ENCODE data around the gene TNS4.

GRCh38 chr17:40456396-40456951 lies 44.9 kb downstream of the TNS4 start:
- no peak for TF ChIP-seq ZNF778 (CRISPR knock-in tag; IDR thresholded peaks at IDR 0.05)
- TF ChIP-seq BCOR (IDR thresholded peaks at IDR 0.05): no peak
- TF ChIP-seq BCLAF1 (IDR thresholded peaks at IDR 0.05; ENCODE audit: borderline replicate concordance in 1 of 2, control insufficient read depth in 1 of 2, low read depth in 2 of 2, low read length in 1 of 2): no peak
- no peak for TF ChIP-seq MBD1 (CRISPR knock-in tag; IDR thresholded peaks at IDR 0.05)
- no peak for TF ChIP-seq ZNF146 (CRISPR knock-in tag; IDR thresholded peaks at IDR 0.05; ENCODE audit: unreplicated experiment)
- TF ChIP-seq JUN (IDR thresholded peaks at IDR 0.05; ENCODE audit: borderline replicate concordance, low read depth, low read length): no peak
- TF ChIP-seq JUN (CRISPR knock-in tag; IDR thresholded peaks at IDR 0.05; ENCODE audit: borderline replicate concordance): no peak
- no peak for TF ChIP-seq NKRF (IDR thresholded peaks at IDR 0.05; ENCODE audit: borderline replicate concordance)
- TF ChIP-seq MYC (IDR thresholded peaks at IDR 0.05; ENCODE audit: low read depth, low read length): no peak
- no peak for TF ChIP-seq MYC (CRISPR knock-in tag; IDR thresholded peaks at IDR 0.05; ENCODE audit: borderline replicate concordance, low read depth)
- TF ChIP-seq USF2 (CRISPR knock-in tag; IDR thresholded peaks at IDR 0.05): no peak

Data from K562 (cell line).